IMR-90 (cell line): ENCODE measurements around the gene SAMD11. TPM values are rescaled to one million over a fixed set of nuclear protein-coding genes. Genes with fewer than 3 reads are reported as not detected.

ENCODE experiments used
- ATAC-seq: fragments of 200-7000 bp; cut with Tn5 transposase; 2 replicates; pipeline ENCODE4 v1.9.1; 2020; ENCODE audit warnings: low read depth, mild to moderate bottlenecking, moderate library complexity
- BruUV-seq: library from RNA; stranded (reverse); fragments of 400-500 nt; replicated peaks from 2 replicates; lab custom pipeline; 2021; lab: Mats Ljungman, UMichigan
- CTCF ChIA-PET: fragments of 300-600 bp; formaldehyde crosslinking; extraction: SDS; loops from one replicate; lab custom pipeline; 2021; ENCODE audit warnings: antibody characterized with exemption; lab: Yijun Ruan, JAX
- POLR2A ChIA-PET: fragments of 300-600 bp; sonication (Branson Sonifier 250); formaldehyde crosslinking; loops from one replicate; lab custom pipeline; 2022; ENCODE audit warnings: antibody characterized with exemption; ENCODE audit not compliant: unreplicated experiment; lab: Charles Lee
- DNase-seq: peaks from one replicate; pipeline ENCODE4 v3.0.0; 2013
- H2AFZ ChIP-seq: replicated peaks from 2 replicates; pipeline ENCODE3; 2013; ENCODE audit warnings: low read length, mild to moderate bottlenecking; ENCODE audit not compliant: poor library complexity
- H2AK5ac ChIP-seq: 2 replicates; pipeline ENCODE4 v1.6.1; 2013; ENCODE audit warnings: low read depth, low read length, inconsistent platforms
- H2AK9ac ChIP-seq: replicated peaks from 2 replicates; pipeline ENCODE3; 2013; ENCODE audit warnings: mild to moderate bottlenecking, low read depth, low read length, moderate library complexity; ENCODE audit not compliant: poor library complexity
- H2BK120ac ChIP-seq: 2 replicates; pipeline ENCODE4 v1.6.1; 2013; ENCODE audit warnings: low read depth, low read length, inconsistent platforms
- H2BK15ac ChIP-seq: 3 replicates; pipeline ENCODE4 v1.6.1; 2013; ENCODE audit warnings: low read depth, low read length, inconsistent platforms
- H2BK20ac ChIP-seq: 2 replicates; pipeline ENCODE4 v1.6.1; 2013; ENCODE audit warnings: low read depth, mild to moderate bottlenecking, inconsistent platforms, low read length, moderate library complexity
- H2BK5ac ChIP-seq: 2 replicates; pipeline ENCODE4 v1.6.1; 2013; ENCODE audit warnings: mild to moderate bottlenecking, low read depth, low read length, inconsistent platforms; ENCODE audit not compliant: poor library complexity, severe bottlenecking
- H3K14ac ChIP-seq: replicated peaks from 2 replicates; pipeline ENCODE4 v1.6.1; 2013; ENCODE audit warnings: low read depth, low read length, inconsistent platforms
- H3K18ac ChIP-seq: 2 replicates; pipeline ENCODE4 v1.6.1; 2013; ENCODE audit warnings: low read depth, low read length, control low read depth
- H3K23ac ChIP-seq: 2 replicates; pipeline ENCODE4 v1.6.1; 2013; ENCODE audit warnings: low read depth, low read length, inconsistent platforms
- H3K27ac ChIP-seq: 2 replicates; pipeline ENCODE4 v1.5.1; 2013; ENCODE audit warnings: mild to moderate bottlenecking, control low read depth, low read length; ENCODE audit not compliant: insufficient read depth
- H3K27me3 ChIP-seq: 2 replicates; pipeline ENCODE4 v1.6.1; 2013; ENCODE audit warnings: low read length; ENCODE audit not compliant: control insufficient read depth, insufficient read depth
- H3K36me3 ChIP-seq: 2 replicates; pipeline ENCODE4 v1.6.1; 2013; ENCODE audit warnings: low read length, mixed read lengths; ENCODE audit not compliant: control insufficient read depth, insufficient read depth
- H3K4ac ChIP-seq: 2 replicates; pipeline ENCODE4 v1.6.1; 2013; ENCODE audit warnings: low read depth, low read length, inconsistent platforms
- H3K4me1 ChIP-seq: 2 replicates; pipeline ENCODE4 v1.6.1; 2013; ENCODE audit warnings: low read length, mixed read lengths; ENCODE audit not compliant: control insufficient read depth, insufficient read depth
- H3K4me2 ChIP-seq: 2 replicates; pipeline ENCODE4 v1.6.1; 2013; ENCODE audit warnings: low read depth, mild to moderate bottlenecking, control low read depth, low read length, moderate library complexity
- H3K4me3 ChIP-seq: 2 replicates; pipeline ENCODE4 v1.5.1; 2013; ENCODE audit warnings: low read depth, mild to moderate bottlenecking, control low read depth, low read length, moderate library complexity; ENCODE audit not compliant: insufficient read depth
- H3K56ac ChIP-seq: 2 replicates; pipeline ENCODE4 v1.6.1; 2013; ENCODE audit warnings: low read length, inconsistent platforms; ENCODE audit not compliant: insufficient read depth; ENCODE audit errors: extremely low read depth
- H3K79me1 ChIP-seq, 2 experiments: 2 replicates each; pipeline ENCODE4 v1.6.1; 2013; ENCODE audit warnings: low read length in 2 of 2, inconsistent platforms in 1 of 2, low read depth in 1 of 2
- H3K9ac ChIP-seq: 2 replicates; pipeline ENCODE4 v1.6.1; 2013; ENCODE audit warnings: low read depth, low read length, control low read depth
- H3K9me1 ChIP-seq: 2 replicates; pipeline ENCODE4 v1.6.1; 2013; ENCODE audit warnings: low read length, inconsistent platforms; ENCODE audit not compliant: insufficient read depth
- H3K9me3 ChIP-seq: 2 replicates; pipeline ENCODE4 v1.6.1; 2013; ENCODE audit warnings: low read length; ENCODE audit not compliant: control insufficient read depth, insufficient read depth
- H4K20me1 ChIP-seq: 2 replicates; pipeline ENCODE4 v1.6.1; 2013; ENCODE audit warnings: low read length, inconsistent platforms; ENCODE audit not compliant: insufficient read depth
- H4K5ac ChIP-seq: 2 replicates; pipeline ENCODE4 v1.6.1; 2013; ENCODE audit warnings: mild to moderate bottlenecking, low read depth, low read length, control low read depth
- H4K8ac ChIP-seq, 2 experiments: 2 replicates each; pipeline ENCODE4 v1.6.1; 2013; ENCODE audit warnings: low read depth in 2 of 2, low read length in 2 of 2, control low read depth in 1 of 2, inconsistent platforms in 1 of 2
- H4K91ac ChIP-seq: 2 replicates; pipeline ENCODE4 v1.6.1; 2013; ENCODE audit warnings: low read depth, low read length, inconsistent platforms; ENCODE audit not compliant: insufficient read depth
- CHD1 ChIP-seq: IDR thresholded peaks from 2 replicates; pipeline ENCODE4 v1.6.1; 2012; ENCODE audit warnings: low read depth, low read length, improper control_type of control experiment
- FOS ChIP-seq: fragments of 150-350 bp; IDR thresholded peaks from 2 replicates; pipeline ENCODE4 v1.6.1; 2016; ENCODE audit warnings: low read depth, low read length
- MAZ ChIP-seq: IDR thresholded peaks from 2 replicates; pipeline ENCODE4 v1.6.1; 2012; ENCODE audit warnings: low read depth, mild to moderate bottlenecking, low read length, improper control_type of control experiment, moderate library complexity, borderline replicate concordance
- NFE2L2 ChIP-seq: fragments of 150-350 bp; IDR thresholded peaks from 2 replicates; pipeline ENCODE4 v1.6.1; 2016; ENCODE audit warnings: low read depth, mild to moderate bottlenecking, low read length
- POLR2A ChIP-seq: IDR thresholded peaks from 2 replicates; pipeline ENCODE4 v1.6.1; 2012; ENCODE audit warnings: mild to moderate bottlenecking, low read depth, low read length
- RAD21 ChIP-seq: IDR thresholded peaks from 2 replicates; pipeline ENCODE4 v1.6.1; 2012; ENCODE audit warnings: low read length, improper control_type of control experiment
- RCOR1 ChIP-seq: IDR thresholded peaks from 2 replicates; pipeline ENCODE4 v1.6.1; 2012; ENCODE audit warnings: mild to moderate bottlenecking, low read length, improper control_type of control experiment; ENCODE audit not compliant: insufficient replicate concordance
- RFX5 ChIP-seq: IDR thresholded peaks from 2 replicates; pipeline ENCODE4 v1.8.0; 2012; ENCODE audit warnings: low read depth, mild to moderate bottlenecking, low read length, moderate library complexity
- SMC3 ChIP-seq: fragments of 150-350 bp; IDR thresholded peaks from 2 replicates; pipeline ENCODE4 v1.6.1; 2016; ENCODE audit warnings: low read depth, mild to moderate bottlenecking, antibody characterized with exemption, low read length, moderate library complexity
- WGBS, 2 experiments: methylation state at CpG; one replicate each; pipeline versions ENCODE4 v1.1.5 to v1.1.7; 2013; ENCODE audit warnings: missing lambda C conversion rate in 2 of 2; ENCODE audit not compliant: insufficient read length in 1 of 2; ENCODE audit errors: extremely low coverage in 2 of 2; 5-methylcytosine and 5-hydroxymethylcytosine counted together
- dilution Hi-C: fragments of 300-500 bp; cut with HindIII; formaldehyde crosslinking; loops from one replicate; pipeline ENCODE4 v1.14.3; 2018; ENCODE audit warnings: low sequenced_read_pairs; ENCODE audit not compliant: unreplicated experiment
- in situ Hi-C: fragments of 300-500 bp; cut with MboI; formaldehyde crosslinking; loops from 3 replicates; pipeline ENCODE4 v1.14.3; 2019; ENCODE audit warnings: low sequenced_read_pairs, inconsistent platforms, mixed read lengths
- intact Hi-C: fragments of 100-400 bp; cut with micrococcal nuclease; formaldehyde crosslinking; loops from 2 replicates; pipeline ENCODE4 v1.10.0; 2022
- polyA plus RNA-seq, 3 experiments: library from polyadenylated mRNA; depleted of rRNA; stranded (reverse); fragments of >200 nt; gene quantifications; 2 replicates each; pipeline ENCODE4 v1.2.3, GENCODE V29; 2012; ENCODE audit warnings: low replicate concordance in 1 of 3
- total RNA-seq: library from RNA; depleted of rRNA; stranded (reverse); fragments of >200 nt; gene quantifications from 2 replicates; pipeline ENCODE4 v1.2.3, GENCODE V29; 2012
- TF ChIP-seq, protein P1 (sequence below): fragments of 150-350 bp; IDR thresholded peaks from 2 replicates; pipeline ENCODE4 v1.6.1; 2016; ENCODE audit warnings: low read depth, mild to moderate bottlenecking, low read length, moderate library complexity, borderline replicate concordance
- TF ChIP-seq, protein P2 (sequence below): fragments of 150-350 bp; IDR thresholded peaks from 2 replicates; pipeline ENCODE4 v1.6.1; 2017; ENCODE audit warnings: mild to moderate bottlenecking, antibody characterized with exemption, low read length, low read depth
- TF ChIP-seq, protein P3 (sequence below): conservative IDR thresholded peaks from 2 replicates; pipeline ENCODE4 v1.5.1; 2012; ENCODE audit warnings: mild to moderate bottlenecking, low read depth, low read length, improper control_type of control experiment

Gene SAMD11
- total and polyA plus RNA-seq, 2 of the 4 experiments (the other 2 are of a cell fraction) = 5.9 to 22.9 TPM

DNA sequence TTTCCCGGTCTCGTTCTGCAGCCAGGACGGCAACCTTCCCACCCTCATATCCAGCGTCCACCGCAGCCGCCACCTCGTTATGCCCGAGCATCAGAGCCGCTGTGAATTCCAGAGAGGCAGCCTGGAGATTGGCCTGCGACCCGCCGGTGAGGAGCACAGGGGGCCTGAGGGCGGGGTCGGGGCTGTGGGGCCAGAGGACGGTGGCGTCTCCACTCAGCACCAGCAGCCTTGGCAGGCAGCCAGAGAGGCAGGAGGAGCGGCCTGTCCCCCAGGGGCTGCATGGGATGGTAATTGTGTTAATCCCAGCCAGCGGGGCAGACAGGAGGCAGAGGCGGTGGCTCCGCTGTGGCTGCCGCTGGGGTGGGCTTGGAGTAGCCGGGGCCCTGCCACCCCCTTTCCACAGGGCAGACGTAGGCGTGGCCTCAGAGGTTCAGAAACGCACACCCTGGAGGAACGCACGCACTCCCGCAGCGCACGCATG lies 12.1 kb downstream of the SAMD11 start:
- H4K5ac ChIP-seq = no peak overlapping the region
- intact Hi-C loops (no loop called here), in situ Hi-C loops (no loop called here), dilution Hi-C loops (no loop called here)
- H3K27ac ChIP-seq = no peak overlapping the region
- H4K20me1 ChIP-seq = peaks cover 10% of the 10 kb centered on the region
- BruUV-seq = no TSS peak
- no peak overlapping the region for H4K8ac ChIP-seq
- no peak overlapping the region for H4K91ac ChIP-seq
- no peak overlapping the region for H2BK120ac ChIP-seq
- no peak overlapping the region for H3K4me3 ChIP-seq
- H2BK5ac ChIP-seq = no peak overlapping the region
- no peak overlapping the region for H2AFZ ChIP-seq
- POLR2A ChIA-PET = no interaction called here
- no peaks in the 10 kb centered on the region for H3K9me1 ChIP-seq
- H3K18ac ChIP-seq = no peak overlapping the region
- H3K27me3 ChIP-seq = no peaks in the 10 kb centered on the region
- H3K4me1 ChIP-seq = peaks cover 20% of the 10 kb centered on the region
- H3K36me3 ChIP-seq = peaks cover 2% of the 10 kb centered on the region
- 74% methylated on average over 17 of the region's 30 CpGs; no CpG with 5 or more reads in 1 of the 2 experiments for WGBS, 2 experiments
- no peak overlapping the region for H2AK9ac ChIP-seq
- TF ChIP-seq CHD1 (no peak), MAZ (no peak), RCOR1 (no peak), SMC3 (no peak), RFX5 (no peak), RAD21 (no peak), NFE2L2 (no peak), POLR2A (no peak), FOS (no peak)
- TF ChIP-seq, protein P1, sequence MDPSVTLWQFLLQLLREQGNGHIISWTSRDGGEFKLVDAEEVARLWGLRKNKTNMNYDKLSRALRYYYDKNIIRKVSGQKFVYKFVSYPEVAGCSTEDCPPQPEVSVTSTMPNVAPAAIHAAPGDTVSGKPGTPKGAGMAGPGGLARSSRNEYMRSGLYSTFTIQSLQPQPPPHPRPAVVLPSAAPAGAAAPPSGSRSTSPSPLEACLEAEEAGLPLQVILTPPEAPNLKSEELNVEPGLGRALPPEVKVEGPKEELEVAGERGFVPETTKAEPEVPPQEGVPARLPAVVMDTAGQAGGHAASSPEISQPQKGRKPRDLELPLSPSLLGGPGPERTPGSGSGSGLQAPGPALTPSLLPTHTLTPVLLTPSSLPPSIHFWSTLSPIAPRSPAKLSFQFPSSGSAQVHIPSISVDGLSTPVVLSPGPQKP = no peak
- TF ChIP-seq, protein P2, sequence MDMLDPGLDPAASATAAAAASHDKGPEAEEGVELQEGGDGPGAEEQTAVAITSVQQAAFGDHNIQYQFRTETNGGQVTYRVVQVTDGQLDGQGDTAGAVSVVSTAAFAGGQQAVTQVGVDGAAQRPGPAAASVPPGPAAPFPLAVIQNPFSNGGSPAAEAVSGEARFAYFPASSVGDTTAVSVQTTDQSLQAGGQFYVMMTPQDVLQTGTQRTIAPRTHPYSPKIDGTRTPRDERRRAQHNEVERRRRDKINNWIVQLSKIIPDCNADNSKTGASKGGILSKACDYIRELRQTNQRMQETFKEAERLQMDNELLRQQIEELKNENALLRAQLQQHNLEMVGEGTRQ = no peak
- TF ChIP-seq, protein P3, sequence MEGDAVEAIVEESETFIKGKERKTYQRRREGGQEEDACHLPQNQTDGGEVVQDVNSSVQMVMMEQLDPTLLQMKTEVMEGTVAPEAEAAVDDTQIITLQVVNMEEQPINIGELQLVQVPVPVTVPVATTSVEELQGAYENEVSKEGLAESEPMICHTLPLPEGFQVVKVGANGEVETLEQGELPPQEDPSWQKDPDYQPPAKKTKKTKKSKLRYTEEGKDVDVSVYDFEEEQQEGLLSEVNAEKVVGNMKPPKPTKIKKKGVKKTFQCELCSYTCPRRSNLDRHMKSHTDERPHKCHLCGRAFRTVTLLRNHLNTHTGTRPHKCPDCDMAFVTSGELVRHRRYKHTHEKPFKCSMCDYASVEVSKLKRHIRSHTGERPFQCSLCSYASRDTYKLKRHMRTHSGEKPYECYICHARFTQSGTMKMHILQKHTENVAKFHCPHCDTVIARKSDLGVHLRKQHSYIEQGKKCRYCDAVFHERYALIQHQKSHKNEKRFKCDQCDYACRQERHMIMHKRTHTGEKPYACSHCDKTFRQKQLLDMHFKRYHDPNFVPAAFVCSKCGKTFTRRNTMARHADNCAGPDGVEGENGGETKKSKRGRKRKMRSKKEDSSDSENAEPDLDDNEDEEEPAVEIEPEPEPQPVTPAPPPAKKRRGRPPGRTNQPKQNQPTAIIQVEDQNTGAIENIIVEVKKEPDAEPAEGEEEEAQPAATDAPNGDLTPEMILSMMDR = no peak
- no peak for ATAC-seq
- no peak overlapping the region for H3K56ac ChIP-seq
- H3K4me2 ChIP-seq = no peak overlapping the region
- no peaks in the 10 kb centered on the region for H3K9me3 ChIP-seq
- no peak overlapping the region for H2BK20ac ChIP-seq
- H3K79me1 ChIP-seq = no peaks in the 10 kb centered on the region
- H3K14ac ChIP-seq = no peak overlapping the region
- H3K23ac ChIP-seq = no peak overlapping the region
- no peak overlapping the region for H3K9ac ChIP-seq
- no peak overlapping the region for H3K4ac ChIP-seq
- no peak for DNase-seq
- H2AK5ac ChIP-seq = no peak overlapping the region
- no peak overlapping the region for H2BK15ac ChIP-seq
- CTCF ChIA-PET = no interaction called here
